Kidney epithelial cell (primary cell): ENCODE results near the gene CES4A. TPM values are rescaled to one million over a fixed set of nuclear protein-coding genes. Genes with fewer than 3 reads are reported as not detected.

ENCODE experiments used
- DNase-seq: peaks from one replicate; pipeline ENCODE4 v3.0.0-alpha.2; 2010; ENCODE audit warnings: low read depth
- H3K27me3 ChIP-seq: 2 replicates; pipeline ENCODE4 v1.6.0; 2011; ENCODE audit warnings: low read length; ENCODE audit not compliant: control insufficient read depth, insufficient read depth
- H3K36me3 ChIP-seq: 2 replicates; pipeline ENCODE4 v1.5.1; 2011; ENCODE audit warnings: low read length; ENCODE audit not compliant: control insufficient read depth, insufficient read depth
- H3K4me3 ChIP-seq: 2 replicates; pipeline ENCODE4 v1.5.1; 2011; ENCODE audit warnings: low read depth, mild to moderate bottlenecking, control low read depth, low read length
- total RNA-seq: library from RNA; depleted of rRNA; stranded (reverse); fragments of >200 nt; gene quantifications from 2 replicates; pipeline ENCODE4 v1.2.3, GENCODE V29; 2015
- TF ChIP-seq, protein P1 (sequence below): IDR thresholded peaks from 2 replicates; pipeline ENCODE4 v1.5.1; 2011; ENCODE audit warnings: mild to moderate bottlenecking, moderate library complexity, low read length, control low read depth, inconsistent platforms; ENCODE audit not compliant: insufficient read depth, poor library complexity, severe bottlenecking

Gene CES4A
- total RNA-seq, 1 donor from 2014 or later = 2.3 TPM

DNA sequence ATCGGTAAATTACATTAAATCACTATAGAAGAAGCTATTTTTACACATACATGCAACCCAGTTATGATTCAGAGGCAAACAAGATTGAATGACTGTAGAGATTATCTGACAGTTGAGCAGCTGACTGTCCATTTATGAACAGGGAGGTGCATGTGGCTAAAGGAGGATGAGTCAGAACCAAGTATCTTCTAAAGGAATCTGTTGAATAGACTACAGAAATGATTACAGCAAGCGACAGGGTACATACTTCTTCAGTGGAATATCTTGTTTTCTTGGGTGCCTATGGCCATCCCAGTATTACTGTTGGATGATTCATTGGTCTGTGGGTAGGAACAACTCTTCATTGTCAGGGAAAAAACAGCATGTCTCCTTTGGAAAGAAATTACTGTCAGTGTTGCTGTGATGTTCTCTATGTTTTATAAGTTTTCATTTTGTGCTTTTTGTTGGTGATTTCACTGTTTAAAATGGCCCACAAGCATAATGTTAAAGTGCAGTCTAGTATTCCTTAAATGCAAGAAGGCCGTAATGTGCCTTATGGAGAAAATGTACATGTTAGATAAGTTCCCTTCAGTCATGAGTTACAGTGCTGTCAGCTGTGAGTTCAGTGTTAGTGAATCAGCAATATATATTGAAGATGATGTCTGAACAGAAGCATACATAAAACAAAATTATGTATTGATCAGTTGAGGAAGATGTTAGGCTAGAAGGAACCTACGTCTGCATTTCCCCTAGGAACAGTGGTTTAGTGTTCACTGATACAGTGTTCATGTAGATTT lies 67.5 kb downstream of the CES4A start:
- TF ChIP-seq, protein P1, sequence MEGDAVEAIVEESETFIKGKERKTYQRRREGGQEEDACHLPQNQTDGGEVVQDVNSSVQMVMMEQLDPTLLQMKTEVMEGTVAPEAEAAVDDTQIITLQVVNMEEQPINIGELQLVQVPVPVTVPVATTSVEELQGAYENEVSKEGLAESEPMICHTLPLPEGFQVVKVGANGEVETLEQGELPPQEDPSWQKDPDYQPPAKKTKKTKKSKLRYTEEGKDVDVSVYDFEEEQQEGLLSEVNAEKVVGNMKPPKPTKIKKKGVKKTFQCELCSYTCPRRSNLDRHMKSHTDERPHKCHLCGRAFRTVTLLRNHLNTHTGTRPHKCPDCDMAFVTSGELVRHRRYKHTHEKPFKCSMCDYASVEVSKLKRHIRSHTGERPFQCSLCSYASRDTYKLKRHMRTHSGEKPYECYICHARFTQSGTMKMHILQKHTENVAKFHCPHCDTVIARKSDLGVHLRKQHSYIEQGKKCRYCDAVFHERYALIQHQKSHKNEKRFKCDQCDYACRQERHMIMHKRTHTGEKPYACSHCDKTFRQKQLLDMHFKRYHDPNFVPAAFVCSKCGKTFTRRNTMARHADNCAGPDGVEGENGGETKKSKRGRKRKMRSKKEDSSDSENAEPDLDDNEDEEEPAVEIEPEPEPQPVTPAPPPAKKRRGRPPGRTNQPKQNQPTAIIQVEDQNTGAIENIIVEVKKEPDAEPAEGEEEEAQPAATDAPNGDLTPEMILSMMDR = no peak

More for the DNA sequence above, 67.5 kb downstream of the CES4A start:
- peak; percentile 82 for DNase-seq
- H3K27me3 ChIP-seq = no peaks in the 10 kb centered on the region
- H3K4me3 ChIP-seq = no peak overlapping the region
- no peaks in the 10 kb centered on the region for H3K36me3 ChIP-seq

Other genes starting within 250 kb of the CES4A start
- 109 and 126 TPM in 2 replicates for gene DYNC1LI2, start 237.0 kb upstream of the CES4A start, total RNA-seq
- 0.27 TPM in 1 of 2 replicates, not detected in the other for gene TERB1, start 187.0 kb upstream of the CES4A start, total RNA-seq
- gene NAE1, start 157.6 kb upstream of the CES4A start, total RNA-seq = 77.3 and 77.9 TPM in 2 replicates
- not detected in 2 replicates for gene CA7, start 144.2 kb upstream of the CES4A start, total RNA-seq
- 6.9 and 11.7 TPM in 2 replicates for gene PDP2, start 108.1 kb upstream of the CES4A start, total RNA-seq
- 0.33 and 5.0 TPM in 2 replicates for gene CDH16, start 69.7 kb upstream of the CES4A start, total RNA-seq
- gene RRAD, start 63.1 kb upstream of the CES4A start, total RNA-seq = 32.9 and 36.8 TPM in 2 replicates
- gene CIAO2B, start 54.2 kb upstream of the CES4A start, total RNA-seq = 156 and 164 TPM in 2 replicates
- 44.4 and 48.0 TPM in 2 replicates for gene CES2, start 53.1 kb upstream of the CES4A start, total RNA-seq
- gene CES3, start 27.3 kb upstream of the CES4A start, total RNA-seq = 0.07 TPM in 1 of 2 replicates, not detected in the other
- gene CBFB, start 40.6 kb downstream of the CES4A start, total RNA-seq = 57.4 and 64.5 TPM in 2 replicates
- 23.1 and 24.6 TPM in 2 replicates for gene PHAF1, start 121.4 kb downstream of the CES4A start, total RNA-seq
- gene B3GNT9, start 162.4 kb downstream of the CES4A start, total RNA-seq = 1.5 and 2.4 TPM in 2 replicates
- 30.0 and 36.3 TPM in 2 replicates for gene TRADD, start 171.3 kb downstream of the CES4A start, total RNA-seq
- 6.6 and 9.6 TPM in 2 replicates for gene FBXL8, start 171.4 kb downstream of the CES4A start, total RNA-seq
- gene HSF4, start 176.2 kb downstream of the CES4A start, total RNA-seq = 1.5 and 5.5 TPM in 2 replicates
- 23.9 and 28.3 TPM in 2 replicates for gene NOL3, start 181.9 kb downstream of the CES4A start, total RNA-seq
- 10.8 and 16.0 TPM in 2 replicates for gene MATCAP1, start 195.4 kb downstream of the CES4A start, total RNA-seq
- 0.21 and 0.25 TPM in 2 replicates for gene EXOC3L1, start 201.5 kb downstream of the CES4A start, total RNA-seq
- gene E2F4, start 203.6 kb downstream of the CES4A start, total RNA-seq = 84.9 and 109 TPM in 2 replicates
- 5.2 and 5.9 TPM in 2 replicates for gene ELMO3, start 210.5 kb downstream of the CES4A start, total RNA-seq
- 55.9 and 59.3 TPM in 2 replicates for gene TMEM208, start 238.5 kb downstream of the CES4A start, total RNA-seq